GM18519 (cell line): ENCODE data around the gene SCUBE2.
"Not testable (repeated sequence)": the region's sequence is repeated elsewhere in the genome, so short reads cannot be mapped to it uniquely, and the experiment has no call there.

ENCODE experiments used
- ATAC-seq: cut with Tn5 transposase; IDR thresholded peaks from one replicate; pipeline ENCODE4 v1.9.1; 2021; ENCODE audit warnings: mild to moderate bottlenecking, moderate library complexity; ENCODE audit not compliant: unreplicated experiment, low FRiP score

SCUBE2 gene

DNA sequence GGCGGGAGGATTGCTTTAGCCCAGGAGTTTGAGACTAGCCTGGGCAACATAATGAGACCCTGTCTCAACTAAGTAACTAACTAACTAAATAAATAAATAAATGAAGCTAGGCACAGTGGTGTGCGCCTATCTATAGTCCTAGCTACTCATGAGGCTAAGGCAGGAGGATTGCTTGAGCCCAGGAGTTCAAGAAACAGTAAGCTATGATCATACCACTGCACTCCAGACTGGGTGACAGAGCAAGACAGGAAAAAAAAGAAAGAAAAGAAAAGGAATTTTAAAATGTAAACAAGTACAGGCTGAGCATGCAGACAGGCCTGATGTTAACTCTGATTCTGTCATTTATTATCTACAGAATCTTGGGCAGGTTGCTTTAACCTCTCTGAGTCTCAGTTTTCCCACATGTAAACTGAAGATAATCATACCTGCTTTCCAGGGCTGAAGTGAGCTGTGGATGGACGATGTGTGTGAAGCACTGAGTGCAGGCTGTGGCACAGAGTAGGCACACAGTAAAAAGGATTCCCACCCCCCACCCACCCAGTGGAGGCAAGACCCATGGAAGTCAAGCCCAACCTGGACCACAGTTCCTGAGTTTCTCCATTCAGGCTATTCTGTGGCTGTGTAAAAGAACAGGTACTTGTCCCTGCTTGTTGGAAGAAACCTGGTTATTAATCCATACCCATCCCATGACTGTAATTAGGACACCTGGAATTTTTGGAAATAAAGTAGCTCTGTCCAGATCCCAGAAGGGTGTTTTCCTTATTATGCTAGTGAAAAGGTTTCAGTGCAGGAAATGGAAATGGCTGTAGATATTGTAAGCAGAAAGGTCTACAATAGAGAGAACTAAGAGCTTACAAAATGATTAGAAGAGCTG is 18.7 kb upstream of the SCUBE2 start:
- no peak for ATAC-seq

DNA sequence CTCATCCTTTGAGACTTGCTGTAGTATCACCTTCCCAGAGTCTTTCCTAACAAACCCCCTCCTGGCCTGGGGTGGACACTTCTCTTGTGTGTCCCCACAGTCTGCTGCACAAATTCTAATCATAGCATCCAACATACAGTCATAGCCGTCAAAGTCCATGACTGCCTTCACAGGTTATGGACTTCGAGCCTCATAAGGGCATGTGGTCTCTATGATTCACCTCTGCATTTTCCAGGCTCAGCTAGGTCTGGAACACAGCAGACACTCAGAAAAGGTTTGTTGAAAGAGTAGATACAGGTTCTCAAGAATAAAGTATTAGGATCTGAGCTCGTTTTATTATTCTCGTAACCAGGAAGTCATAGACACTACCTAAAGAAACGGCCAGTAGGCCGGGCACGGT is 13.2 kb upstream of the SCUBE2 start:
- no peak for ATAC-seq

DNA sequence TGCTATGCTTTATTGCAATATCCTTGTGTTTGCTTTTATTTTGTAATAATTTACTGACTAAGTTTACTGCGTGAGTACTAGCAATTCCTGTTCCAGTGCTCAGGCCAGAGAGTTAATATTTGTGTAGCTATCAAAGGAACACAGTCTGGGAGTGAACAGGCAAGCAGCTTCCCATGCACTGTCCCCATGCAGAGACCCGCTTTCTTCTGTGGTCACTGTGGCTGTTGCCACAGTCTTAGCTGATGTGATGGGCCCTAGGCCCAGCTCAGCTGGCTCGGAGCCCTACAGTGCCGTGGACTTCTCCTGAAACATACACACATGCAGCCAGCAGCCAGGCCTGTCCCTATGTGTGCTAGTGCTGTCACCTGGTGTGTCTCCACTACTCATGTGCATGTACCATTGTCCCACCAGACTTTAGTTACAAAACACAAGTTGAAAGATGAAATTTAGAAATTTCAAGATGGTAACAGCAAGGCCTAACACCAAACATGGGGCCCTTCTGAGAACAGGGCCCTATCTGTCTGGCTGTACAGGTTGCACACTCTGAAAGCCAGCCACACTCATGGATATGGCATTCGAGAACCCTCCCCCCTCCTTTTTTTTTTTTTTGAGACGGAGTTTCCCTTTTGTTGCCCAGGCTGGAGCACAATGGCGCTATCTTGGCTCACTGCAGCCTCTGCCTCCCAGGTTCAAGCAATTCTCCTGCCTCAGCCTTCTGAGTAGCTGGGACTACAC is 12.3 kb upstream of the SCUBE2 start:
- no peak for ATAC-seq

DNA sequence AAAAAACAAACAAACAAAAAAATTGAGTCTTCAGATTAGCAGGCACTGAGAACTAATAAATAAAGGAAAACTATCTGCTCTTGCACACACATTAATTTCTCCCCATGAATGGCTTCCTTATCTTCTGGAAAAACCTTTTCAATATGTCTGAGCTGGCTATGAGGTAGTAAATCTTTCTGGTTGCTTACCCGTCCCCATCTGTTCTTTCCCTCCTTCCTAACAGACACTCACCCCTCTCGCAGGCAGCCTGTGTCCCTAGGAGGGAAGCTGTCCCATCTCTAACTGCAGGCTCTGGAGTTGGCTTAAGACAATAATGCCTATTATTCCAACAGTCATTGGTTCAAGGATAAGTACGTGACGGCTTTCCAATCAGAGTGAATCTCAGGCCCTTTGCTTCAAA is 8.2 kb upstream of the SCUBE2 start:
- no peak for ATAC-seq

DNA sequence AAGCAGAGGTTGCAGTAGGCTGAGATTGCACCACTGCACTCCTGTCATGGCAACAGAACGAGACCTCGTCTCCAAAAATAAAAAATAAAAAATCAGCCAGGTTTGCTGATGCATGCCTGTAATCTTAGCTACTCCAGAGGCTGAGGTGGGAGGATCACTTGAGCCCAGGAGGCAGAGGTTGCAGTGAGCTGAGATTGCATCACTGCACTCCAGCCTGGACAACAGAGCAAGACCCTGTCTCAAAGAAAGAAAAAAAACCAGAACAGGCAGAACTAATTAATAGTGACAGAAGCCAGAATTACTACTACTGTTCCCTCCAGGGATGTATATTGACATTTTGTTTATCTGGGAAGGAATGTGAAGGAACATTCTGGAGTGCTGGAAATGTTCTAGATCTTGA is 7.1 kb upstream of the SCUBE2 start:
- not testable (repeated sequence) for ATAC-seq

DNA sequence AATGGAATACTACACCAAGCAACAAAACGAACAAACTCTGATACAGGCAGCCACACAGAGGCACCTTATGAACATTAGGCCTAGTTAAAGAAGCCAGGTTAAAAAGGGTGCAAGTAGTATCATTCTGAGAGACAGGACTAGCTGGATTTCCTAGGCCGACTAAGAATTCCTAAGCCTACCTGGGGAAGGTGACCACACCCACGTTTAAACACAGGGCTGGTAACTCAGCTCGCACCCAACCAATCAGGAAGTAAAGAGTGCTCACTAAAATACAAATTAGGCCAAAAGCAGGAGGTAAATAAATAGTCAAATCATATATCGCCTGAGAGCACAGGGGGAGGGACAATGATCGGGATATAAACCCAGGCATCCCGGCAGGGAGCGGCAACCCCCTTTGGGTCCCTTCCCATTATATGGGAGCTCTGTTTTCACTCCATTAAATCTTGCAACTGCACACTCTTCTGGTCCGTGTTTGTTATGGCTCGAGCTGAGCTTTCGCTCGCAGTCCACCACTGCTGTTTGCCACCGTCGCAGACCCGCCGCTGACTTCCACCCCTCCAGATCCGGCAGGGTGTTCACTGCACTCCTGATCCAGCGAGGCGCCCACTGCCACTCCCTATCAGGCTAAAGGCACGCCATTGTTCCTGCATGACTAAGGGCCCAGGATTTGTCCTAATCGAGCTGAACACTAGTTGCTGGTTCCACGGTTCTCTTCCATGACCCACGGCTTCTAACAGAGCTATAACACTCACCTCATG is 6.0 kb upstream of the SCUBE2 start:
- ATAC-seq = not testable (repeated sequence)

DNA sequence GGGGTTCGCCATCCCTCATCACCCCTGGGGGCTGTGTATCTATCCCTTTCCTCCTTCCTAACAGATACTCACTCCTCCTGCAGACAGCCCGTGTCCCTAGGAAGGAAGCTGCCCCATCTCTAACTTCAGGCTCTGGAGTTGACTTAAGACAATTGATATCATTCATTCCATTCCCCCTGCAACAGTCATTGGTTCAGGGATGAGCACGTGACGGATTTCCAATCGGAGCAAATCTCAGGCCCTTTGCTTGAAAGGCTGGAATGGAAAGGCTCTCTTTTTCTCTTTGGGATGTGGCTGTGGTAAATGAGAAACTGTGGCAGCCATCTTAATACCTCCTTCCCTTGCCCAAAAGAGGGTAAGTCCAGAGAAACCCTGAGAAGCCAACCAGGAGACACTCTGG is 5.0 kb upstream of the SCUBE2 start:
- ATAC-seq = no peak

DNA sequence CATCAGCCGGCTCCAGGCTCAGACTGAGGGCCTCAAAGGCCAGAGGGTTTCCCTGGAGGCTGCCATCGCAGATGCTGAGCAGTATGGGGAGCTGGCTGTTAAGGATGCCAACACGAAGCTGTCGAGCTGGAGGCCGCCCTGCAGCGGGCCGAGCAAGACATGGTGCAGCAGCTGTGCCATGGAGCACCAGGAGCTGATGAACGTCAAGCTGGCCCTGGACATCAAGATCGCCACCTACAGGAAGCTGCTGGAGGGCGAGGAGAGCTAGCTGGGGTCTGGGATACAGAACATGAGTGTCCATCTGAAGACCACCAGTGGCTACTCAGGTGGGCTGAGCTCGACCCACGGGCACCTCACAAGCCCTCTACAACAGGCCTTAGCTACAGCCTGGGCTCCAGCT is 4.0 kb upstream of the SCUBE2 start:
- ATAC-seq = no peak

DNA sequence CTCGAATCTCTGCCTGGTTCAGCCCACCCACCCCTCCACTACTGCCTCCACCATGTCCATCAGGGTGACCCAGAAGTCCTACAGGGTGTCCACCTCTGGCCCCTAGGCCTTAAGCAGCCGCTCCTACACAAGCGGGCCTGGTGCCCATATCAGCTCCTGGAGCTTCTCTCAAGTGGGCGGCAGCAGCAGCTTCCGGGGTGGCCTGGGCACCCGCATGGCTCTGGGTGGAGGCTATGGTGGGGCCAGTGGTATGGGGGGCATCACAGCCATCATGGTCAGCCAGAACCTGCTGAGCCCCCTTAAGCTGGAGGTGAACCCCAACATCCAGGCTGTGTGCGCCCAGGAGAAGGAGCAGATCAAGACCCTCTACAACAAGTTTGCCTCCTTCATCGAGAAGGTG is 3.0 kb upstream of the SCUBE2 start:
- ATAC-seq = no peak

DNA sequence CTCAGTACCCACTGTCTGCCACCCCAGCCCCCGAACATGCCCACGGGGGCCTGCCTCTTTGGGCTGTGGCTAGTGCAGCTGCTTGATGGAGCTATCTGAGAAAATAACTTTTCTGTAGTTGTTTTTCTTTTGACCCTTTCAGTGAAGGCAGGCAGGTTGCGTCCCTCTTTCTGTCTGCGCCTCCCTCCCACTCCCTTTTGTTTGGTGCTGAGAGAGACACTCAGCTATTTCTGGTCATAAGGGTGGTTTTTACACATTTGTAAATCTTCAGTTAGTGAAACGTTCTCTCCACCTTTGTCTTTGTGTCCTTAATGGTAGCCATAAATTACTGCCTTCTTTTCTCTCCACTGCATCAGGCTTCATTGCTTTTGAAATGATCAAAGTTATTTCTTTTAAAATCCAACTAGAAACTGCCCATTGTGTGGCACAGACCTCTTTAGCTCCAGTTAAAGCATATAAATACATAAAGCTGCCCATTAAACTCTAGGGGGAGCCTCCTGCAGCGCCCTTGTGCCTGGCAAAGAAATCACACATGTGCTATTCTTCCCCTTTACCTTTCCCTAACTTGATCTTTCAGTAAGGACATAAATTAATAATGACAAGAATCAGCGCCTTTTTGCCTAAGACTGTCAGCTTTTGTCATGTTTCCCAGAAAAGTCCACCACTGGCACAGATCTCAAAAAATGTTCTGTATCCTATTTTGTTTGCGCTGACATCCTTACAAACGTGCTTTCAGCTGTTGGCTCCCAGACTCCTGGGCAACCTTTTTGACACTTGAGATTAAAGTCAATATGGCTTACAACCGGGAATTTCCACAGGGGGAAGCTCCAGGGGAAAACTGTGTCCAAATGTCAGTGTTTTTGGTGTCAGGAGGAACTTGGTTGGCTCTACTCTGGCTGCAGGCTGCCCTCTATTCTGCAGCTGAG is 1.7 kb upstream of the SCUBE2 start:
- no peak for ATAC-seq

DNA sequence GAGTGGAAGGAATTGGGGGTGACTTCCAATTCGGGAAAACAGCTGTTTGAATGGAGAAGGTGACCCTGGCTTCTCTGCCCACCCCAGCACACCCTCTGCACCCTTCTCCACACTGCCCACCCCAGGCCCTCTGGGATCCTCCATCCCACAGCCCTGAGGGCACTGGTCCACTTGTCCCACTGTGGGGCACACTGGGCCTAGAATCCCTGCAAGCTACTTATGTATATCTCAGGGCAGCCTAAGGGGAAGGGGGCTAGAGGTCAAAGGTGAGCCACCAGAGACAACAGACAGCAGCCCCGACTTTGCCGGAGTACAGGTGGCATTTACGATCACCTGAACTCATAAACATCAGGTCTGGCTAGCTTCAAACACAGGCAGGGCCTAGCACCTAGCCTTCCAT is 673 bp upstream of the SCUBE2 start:
- no peak for ATAC-seq

DNA sequence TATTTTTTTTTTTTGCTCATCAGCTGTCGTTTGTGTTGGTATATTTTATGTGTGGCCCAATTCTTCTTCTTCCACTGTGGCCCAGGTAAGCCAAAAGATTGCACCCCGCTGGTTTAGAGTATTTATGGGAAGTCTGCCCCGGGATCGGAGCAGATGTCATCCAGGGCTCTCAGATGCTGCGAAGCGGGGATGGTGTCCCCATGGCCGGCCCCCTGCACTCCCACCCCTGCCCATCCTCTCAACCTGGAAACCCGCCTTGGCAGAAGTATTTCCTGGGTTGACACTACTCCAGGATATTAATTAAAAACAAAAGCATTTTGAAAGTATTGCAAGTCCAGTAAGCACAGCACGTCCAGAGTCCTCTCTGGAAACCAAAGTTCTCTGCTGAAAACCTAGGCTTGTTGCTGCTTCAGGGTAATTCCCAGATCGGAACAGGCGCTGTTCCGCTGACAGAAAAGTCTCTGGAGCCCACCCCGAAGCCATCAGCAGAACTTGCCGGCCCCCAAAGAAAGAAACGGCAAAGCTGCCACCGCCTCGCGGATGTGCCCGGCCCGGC is 833 bp downstream of the SCUBE2 start:
- no peak for ATAC-seq

DNA sequence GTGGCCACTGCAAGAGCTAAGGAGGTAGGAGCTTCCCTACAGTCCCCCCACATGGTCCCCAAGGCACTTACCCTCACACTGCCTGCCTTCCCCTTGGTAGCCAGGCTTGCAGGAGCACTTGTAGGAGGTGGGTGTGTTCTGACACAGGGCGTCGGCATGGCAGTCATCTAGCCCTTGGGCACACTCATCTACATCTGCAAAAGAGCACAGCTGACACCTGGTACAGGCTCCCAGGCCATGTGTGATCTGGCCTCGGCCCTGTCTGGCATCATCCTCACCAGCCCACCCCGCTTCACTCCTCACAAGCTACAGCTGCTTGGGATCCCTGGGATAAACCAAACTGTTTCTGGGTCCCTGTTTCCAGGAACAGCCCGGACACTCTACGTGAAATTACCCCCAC is 1.8 kb downstream of the SCUBE2 start:
- no peak for ATAC-seq

DNA sequence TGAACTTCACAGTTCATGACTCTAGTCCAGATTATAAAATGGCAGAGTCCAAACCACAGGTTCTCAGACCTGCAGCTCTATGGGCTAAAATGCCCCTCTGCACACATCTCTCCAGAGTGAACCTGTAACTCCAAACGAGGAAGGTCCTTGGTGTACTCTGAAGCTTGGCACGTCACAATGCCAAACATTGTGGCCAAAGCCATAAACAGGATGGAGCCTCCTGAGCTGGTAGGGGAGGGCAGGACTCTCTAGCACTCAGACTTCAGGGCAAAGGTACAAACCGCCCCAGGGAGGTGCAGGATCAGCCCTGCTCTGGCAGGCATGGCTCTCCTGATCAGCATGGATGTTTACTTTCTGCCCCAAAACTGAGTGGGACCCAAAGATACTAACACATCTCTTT is 2.3 kb downstream of the SCUBE2 start:
- ATAC-seq = no peak

DNA sequence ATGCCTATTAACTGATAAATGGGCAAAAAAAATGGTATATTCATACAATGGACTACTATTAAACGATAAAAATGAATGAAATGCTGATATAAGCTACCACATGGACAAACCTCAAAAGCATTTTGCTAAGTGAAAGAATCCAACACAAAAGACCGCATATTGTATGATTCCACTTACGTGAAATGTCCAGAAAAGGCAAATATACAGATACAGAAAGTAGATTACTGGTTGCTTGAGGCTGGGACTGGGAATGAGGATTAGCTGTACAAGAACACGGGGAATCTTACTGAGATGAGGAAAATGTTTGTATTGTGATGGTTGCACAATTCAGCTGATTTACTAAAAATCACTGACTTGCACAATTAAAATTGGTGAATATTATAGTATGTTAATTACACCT is 8.8 kb downstream of the SCUBE2 start:
- no peak for ATAC-seq

DNA sequence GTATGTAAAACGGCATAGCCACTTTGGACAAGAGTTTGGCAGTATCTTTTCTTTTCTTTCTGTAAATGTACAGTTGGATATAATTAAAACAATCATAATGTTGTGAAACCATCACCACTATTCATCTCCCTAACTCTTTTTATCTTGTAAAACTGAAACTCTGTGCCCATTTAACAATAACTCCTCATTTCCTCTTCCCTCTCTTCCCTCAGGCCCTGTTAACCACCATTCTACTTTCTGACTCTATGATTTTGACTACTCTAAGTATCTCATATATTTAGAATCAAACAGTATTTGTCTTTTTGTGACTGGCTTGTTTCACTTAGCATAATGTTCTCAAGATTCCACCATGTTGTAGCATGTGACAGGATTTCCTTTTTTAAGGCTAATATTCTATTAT is 10.2 kb downstream of the SCUBE2 start:
- no peak for ATAC-seq

DNA sequence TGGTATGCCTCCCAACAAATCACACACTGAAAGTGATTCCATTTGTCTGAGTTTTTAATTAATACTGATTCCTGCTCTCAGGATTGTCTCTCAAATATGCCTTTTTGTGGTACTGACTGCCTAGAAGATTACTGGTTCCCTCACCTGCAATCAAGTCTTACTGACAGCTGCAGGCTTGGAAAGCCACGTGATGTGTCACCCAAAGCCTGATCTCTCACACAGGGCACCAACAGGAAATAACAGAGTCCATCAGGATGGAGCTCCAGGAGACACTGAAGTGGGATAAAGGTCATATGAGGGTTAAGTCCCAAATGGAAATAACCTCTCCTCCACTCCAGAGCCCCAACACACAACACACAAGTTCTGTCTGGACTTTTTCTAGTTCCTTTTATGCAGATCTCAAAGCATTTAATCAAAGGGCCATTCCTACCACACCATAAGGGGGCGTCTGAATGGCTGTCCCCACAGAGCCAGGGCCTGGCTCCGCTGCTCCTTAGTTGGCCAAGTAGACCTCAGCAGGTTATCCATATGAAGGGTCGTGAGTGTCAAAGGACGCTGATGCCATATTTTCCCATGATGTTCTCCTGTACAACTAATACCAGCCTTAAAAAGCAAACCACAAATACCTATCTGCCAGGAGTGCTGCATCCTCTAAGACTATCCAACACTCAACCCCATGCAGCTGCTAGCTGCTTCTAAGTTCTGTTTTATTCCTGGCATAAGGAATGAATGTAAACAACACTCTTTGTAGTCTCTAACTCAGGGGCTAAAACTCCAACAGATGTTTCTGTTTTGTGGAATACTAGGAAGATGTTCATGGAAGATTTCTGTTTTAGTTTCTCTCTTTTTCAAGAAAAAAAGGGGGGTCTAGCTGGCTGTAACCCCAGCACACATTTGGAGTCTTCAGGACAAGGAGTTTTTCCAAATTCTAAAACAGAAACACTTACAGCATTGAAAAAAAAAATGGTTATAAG is 13.0 kb downstream of the SCUBE2 start:
- no peak for ATAC-seq

DNA sequence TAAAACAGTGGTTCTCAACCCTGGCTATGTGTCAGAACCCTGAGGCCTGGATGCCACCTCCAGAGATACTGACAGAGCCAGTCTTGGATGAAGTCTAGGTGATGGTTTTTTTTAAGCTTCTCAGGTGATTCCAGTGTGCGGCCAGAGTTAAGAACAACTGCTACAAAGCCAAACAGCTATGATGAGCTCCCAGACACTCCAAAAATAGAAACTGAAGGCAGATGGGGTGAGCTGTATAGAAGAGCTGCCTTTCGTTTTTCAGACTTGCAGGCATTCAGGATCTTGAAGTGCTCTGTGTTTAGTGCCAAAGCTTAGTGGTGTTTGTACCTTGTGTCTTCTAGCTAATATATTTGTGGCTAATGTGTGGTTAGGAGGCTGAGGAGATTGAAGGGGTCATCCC is 14.2 kb downstream of the SCUBE2 start:
- ATAC-seq = no peak

DNA sequence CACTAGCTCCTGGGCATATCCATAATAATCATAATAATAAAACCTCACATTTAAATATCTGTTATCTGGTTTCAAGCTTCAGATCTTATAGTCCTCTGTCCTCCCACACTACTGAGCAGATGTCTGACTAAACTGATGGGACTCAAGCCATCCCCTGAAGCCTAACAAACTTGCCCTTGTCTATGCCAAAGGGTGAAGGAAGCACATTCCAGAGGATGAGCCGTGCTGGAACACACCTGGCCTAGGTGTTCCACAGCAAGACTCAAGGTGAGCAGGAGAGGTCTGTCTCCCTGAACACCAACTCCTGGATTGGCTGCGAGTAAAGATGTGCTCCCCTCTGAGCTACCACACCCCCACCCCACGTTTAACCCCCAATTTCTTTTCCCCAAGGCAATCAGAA is 14.7 kb downstream of the SCUBE2 start:
- no peak for ATAC-seq
